GM19468 (cell line): Measurements from ENCODE around the gene NHERF2.
A peak's percentile ranks its signal among the peaks of the same experiment; 100 is the strongest.

ENCODE experiments used
- ATAC-seq: cut with Tn5 transposase; IDR thresholded peaks from one replicate; pipeline ENCODE4 v1.9.1; 2021; ENCODE audit warnings: mild to moderate bottlenecking, moderate library complexity, moderate number of reproducible peaks; ENCODE audit not compliant: unreplicated experiment; ENCODE audit errors: extremely low read depth

The NHERF2 gene

DNA sequence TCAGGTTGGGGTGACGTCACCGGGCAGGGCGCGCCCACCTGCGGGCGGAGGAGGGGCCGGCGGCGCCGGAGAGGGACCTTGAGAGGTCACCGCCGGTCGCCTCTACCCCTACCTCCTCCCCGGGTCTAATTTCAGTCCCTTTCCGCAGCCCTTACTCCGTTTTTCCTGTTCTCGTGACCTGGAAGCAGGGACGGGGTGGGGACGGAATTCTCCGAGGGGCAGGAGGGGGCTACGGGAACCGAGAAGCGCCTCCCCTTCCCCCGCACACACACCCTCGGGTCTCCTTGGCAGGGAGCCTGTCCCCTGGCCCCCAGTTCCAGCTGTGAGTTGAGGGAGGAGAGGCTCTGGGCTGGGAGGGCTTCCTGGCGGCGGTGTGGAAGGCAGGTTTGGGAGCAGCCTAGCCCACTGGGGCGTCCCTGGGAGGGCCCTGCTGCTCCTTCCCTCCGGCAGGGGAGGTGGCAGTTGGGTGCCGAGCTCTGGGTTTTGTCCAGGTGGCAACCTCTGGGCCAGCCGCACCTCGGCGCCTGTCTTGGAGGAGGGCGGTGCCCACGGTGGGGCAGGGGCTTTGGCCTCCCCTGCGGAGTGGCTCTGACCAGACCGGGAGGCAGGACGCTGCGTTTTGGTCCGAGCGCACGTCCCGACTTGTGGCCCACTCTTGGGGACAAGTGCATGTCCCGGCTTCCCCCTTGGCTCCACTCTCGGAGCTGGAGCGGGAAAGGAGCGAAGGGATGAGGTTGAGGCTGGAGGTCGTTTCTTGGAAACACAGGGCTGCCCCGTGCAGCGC, 36.2 kb upstream of the NHERF2 start:
- ATAC-seq, result no peak

DNA sequence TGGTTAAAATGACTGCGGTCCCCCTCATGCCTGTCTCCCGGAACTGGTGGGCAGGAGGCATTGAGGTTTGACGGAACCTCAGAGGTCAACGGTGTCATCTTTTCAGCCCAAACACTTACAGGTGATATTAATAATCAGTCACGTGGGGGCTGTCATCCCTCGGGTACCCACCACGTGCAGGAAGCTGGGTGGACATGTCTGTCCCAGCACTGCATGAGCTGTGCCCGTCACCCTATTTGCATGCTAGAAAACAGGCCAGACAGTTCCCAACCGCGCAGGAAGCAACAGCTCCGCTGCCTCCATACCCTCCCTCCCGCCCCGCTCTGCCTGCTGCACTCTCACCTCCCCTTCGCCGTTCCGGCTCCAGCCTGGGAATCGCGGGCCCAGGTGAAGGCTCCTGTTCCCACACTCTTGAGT, 35.6 kb upstream of the NHERF2 start:
- ATAC-seq, result no peak

DNA sequence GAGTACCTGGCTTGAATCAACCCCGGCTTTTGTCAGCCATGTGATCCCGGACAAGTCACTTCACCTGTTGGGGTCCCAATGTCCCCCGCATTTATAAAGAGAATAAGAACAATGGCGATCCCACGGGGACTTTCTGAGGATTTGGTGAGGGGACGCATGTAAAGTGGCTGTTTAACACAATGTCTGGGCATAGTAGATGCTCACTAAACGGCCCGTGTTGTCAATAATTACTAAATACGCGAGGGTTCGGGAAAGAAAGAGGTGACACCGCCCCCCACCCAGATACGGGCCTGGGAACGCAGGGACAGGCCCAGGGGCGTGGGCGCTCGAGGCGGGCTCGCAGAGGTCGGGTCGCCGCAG, 35.1 kb upstream of the NHERF2 start:
- ATAC-seq, result no peak

DNA sequence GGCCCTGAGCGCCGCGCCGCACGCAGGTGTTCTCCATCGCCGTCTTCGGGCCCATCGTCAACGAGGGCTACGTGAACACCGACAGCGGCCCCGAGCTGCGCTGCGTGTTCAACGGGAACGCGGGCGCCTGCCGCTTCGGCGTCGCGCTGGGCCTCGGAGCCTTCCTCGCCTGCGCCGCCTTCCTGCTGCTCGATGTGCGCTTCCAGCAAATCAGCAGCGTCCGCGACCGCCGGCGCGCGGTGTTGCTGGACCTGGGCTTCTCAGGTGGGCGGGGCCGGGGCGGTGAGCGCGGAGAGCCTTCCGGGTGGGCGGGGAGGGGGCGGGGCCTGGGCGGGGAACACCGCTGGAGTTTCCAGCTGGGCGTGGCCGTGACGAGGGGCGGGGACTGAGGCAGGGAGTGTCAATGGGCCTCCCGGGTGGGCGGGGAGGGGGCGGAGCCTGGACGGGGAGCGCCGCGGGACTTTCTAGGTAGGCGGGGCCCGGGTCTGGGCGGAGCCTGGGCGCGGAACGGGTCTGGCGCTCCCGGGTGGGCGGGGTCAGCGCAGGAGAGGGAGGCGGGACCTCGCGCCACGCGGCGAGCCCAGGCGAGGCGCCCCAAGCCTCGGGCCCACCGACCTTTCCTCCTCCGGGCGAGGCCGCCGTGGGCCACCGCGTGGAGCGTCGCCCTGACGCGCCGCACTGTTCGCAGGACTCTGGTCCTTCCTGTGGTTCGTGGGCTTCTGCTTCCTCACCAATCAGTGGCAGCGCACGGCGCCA, 34.6 kb upstream of the NHERF2 start:
- ATAC-seq, result peak; percentile 45

GRCh38 chr16:1992704-1993317, 33.9 kb upstream of the NHERF2 start:
- ATAC-seq, result no peak

- no peak for ATAC-seq
Observed at GRCh38 chr16:1993731-1994131, 33.0 kb upstream of the NHERF2 start.

- ATAC-seq, result no peak
Observed at GRCh38 chr16:1997494-1998359, 29.0 kb upstream of the NHERF2 start.

- ATAC-seq, result no peak
Observed at GRCh38 chr16:1998360-1998835, 28.3 kb upstream of the NHERF2 start.

GRCh38 chr16:1998852-1999801, 27.6 kb upstream of the NHERF2 start:
- ATAC-seq, result no peak

- no peak for ATAC-seq
Observed at GRCh38 chr16:1999866-2000514, 26.7 kb upstream of the NHERF2 start.

- no peak for ATAC-seq
Observed at GRCh38 chr16:2001035-2001434, 25.7 kb upstream of the NHERF2 start.

DNA sequence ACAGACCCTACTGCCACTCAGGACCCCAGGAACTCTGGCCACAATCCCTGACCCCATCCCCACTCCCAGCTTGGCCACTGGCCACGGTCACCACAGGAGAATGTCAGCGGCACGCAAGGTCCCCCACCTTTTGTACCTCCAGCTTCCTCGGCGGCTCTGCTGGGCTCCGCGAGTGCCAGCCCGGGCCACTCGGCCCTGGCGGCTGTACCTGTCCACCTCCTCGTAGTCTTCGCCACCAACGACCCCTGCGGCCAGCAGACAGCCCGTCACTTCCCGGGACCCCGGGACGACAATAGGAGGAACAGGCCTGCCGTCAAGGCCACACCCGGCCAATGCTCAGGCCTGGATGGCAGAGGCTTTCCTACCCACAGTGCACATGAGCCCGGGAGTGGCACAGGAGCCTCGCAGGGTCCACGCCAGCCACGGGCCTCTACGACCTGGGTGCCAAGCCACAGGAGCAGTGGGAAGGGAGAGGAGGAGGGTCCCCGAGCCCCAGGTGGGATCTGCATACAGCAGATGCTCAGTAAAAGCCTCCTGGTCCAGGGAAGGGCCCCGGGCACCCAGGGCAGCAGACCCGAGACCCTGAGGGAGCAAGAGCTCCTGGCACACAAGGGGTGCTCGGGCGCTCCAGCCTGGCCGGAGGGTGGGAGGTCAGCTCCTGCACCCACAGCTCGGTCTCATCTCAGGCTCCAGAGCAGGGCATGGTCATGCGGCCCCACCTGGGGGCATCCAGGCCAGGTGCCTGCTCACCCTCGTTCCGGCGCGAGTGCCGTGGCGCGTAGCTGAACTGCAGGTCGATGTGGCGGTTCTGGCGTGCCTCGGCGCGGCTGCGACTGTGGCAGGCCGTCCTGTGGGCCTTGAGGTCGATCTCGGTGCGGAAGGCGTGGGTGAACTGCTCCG, 25.0 kb upstream of the NHERF2 start:
- no peak for ATAC-seq

DNA sequence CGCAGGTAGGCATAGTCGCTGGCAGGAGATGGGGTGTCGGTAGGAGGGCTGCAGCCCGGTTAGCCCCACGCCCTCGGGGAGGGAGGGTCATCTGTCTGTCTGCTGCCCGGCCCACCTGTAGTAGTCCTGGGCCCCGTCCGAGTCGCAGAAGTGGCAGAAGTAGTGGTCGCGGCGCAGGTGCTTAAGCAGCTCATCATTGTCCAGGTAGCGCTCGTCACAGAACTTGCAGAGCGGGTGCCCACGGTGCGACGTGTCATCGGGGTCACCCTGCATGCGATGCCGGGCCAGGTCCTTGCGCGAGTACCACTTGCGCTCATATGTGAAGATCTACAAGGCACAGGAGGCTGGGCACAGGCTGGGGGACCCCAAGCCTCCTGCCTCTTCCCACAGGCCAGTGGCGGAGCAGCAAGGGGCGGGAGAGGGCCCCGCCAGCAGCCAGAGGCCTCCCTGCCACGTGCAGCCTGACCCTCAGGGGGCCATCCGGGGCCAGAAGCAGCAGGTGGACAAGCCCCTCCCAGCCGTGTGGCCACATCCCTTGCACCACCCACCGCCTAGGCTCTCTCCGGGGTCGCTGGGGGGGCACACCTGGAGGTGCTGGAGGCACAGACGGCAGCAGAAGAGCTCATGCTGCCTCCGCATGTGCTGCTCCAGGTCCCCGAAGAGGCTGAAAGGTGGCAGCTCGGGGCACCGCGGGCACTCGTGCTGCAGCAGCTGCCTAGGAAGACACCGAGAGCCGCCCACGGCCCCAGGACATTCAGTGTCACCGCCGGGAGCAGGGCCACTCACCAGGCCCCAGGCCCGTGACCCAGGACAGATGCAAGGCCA, 24.1 kb upstream of the NHERF2 start:
- no peak for ATAC-seq

GRCh38 chr16:2003231-2003826, 23.4 kb upstream of the NHERF2 start:
- ATAC-seq, result no peak

DNA sequence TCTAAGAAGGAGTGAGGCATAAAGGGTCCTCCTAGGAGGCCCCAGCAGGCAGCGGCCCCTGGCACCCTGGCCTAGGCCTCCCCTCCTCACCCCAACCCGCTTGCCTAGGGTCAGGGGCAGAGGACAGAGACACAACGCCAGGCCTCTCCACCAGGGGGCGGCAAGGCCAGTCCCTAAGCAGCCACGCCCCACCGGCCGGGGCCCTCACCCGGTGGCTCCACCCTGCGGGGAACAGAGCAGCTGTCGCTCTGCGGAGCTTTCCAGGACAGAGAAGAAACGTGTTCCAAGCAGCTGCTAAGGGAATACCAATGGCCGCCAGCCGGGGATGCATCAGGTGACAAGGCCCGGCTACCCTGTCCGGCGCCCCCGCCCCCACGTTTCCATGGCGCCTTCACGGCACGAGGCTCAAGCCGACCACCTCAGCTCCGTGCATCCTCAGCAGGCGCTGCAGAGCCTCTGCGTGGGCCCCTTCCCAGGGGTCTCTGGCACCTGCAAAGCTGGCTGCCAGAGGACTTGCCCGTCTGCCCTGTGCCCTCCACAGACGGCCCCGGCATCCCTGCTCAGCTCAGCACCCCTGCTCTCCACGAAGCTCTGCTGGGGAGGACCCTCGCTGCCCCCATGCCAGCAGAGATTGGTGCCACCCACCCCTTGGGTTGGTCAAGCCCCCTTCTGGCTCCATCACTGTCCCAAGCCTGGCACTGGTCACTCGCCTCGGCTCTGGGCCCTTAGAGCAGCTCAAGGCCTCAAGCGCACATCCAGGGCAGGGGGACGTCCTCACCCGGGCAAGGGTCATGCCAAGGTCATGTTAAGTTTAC, 22.7 kb upstream of the NHERF2 start:
- ATAC-seq, result peak; percentile 39
